ENCODE data around the gene GFOD1. TPM values are rescaled to one million over a fixed set of nuclear protein-coding genes. Genes with fewer than 3 reads are reported as not detected.

Gene GFOD1
- total RNA-seq, 1 donor from 2014 or later = 9.6 TPM

- ATAC-seq (no peak), DNase-seq (ENCODE audit: low spot score) (no peak)
These were observed 120.0 kb downstream of the GFOD1 start for GRCh38 chr6:13367396-13367795.

GRCh38 chr6:13365320-13365719 lies 122.1 kb downstream of the GFOD1 start:
- DNase-seq (ENCODE audit: low spot score) = no peak
- ATAC-seq = no peak

GRCh38 chr6:13364842-13365241 lies 122.6 kb downstream of the GFOD1 start:
- ATAC-seq = no peak
- DNase-seq (ENCODE audit: low spot score) = no peak

- DNase-seq (ENCODE audit: low spot score) (no peak), ATAC-seq (no peak)
These were observed 125.0 kb downstream of the GFOD1 start for GRCh38 chr6:13362412-13362811.

GRCh38 chr6:13360671-13361540 lies 126.5 kb downstream of the GFOD1 start:
- DNase-seq (ENCODE audit: low spot score) (no peak), ATAC-seq (no peak)

- DNase-seq (ENCODE audit: low spot score) (no peak), ATAC-seq (no peak)
These were observed 128.1 kb downstream of the GFOD1 start for GRCh38 chr6:13359287-13359686.

- ATAC-seq = no peak
- DNase-seq (ENCODE audit: low spot score) = no peak
These were observed 128.9 kb downstream of the GFOD1 start for GRCh38 chr6:13358511-13358910.

GRCh38 chr6:13357551-13358075 lies 129.8 kb downstream of the GFOD1 start:
- ATAC-seq = no peak
- no peak for DNase-seq (ENCODE audit: low spot score)

- DNase-seq (ENCODE audit: low spot score) (no peak), ATAC-seq (no peak)
These were observed 131.2 kb downstream of the GFOD1 start for GRCh38 chr6:13355999-13356785.

- DNase-seq (ENCODE audit: low spot score) (no peak), ATAC-seq (no peak)
These were observed 132.1 kb downstream of the GFOD1 start for GRCh38 chr6:13355043-13355945.

GRCh38 chr6:13354331-13355042 lies 132.9 kb downstream of the GFOD1 start:
- DNase-seq (ENCODE audit: low spot score) = no peak
- ATAC-seq = peak; percentile 26

- ATAC-seq = no peak
These were observed 135.2 kb downstream of the GFOD1 start for GRCh38 chr6:13352165-13352564.

GRCh38 chr6:13351271-13351670 lies 136.1 kb downstream of the GFOD1 start:
- ATAC-seq (no peak), DNase-seq (ENCODE audit: low spot score) (no peak)

More at GRCh38 chr6:13352165-13352564, 135.2 kb downstream of the GFOD1 start:
- no peak for DNase-seq (ENCODE audit: low spot score)

- no peak for ATAC-seq
These were observed 137.4 kb downstream of the GFOD1 start for GRCh38 chr6:13349811-13350506.

GRCh38 chr6:13348334-13349113 lies 138.9 kb downstream of the GFOD1 start:
- ATAC-seq (no peak), DNase-seq (ENCODE audit: low spot score) (no peak)

More at GRCh38 chr6:13349811-13350506, 137.4 kb downstream of the GFOD1 start:
- DNase-seq (ENCODE audit: low spot score) = no peak

- DNase-seq (ENCODE audit: low spot score) (no peak), ATAC-seq (no peak)
These were observed 141.2 kb downstream of the GFOD1 start for GRCh38 chr6:13346245-13346644.

GRCh38 chr6:13342414-13343019 lies 144.9 kb downstream of the GFOD1 start:
- DNase-seq (ENCODE audit: low spot score) = no peak
- ATAC-seq = no peak

Data from left lobe of liver (tissue), 2 donors.